Pancreas (tissue), 10 donors: ENCODE results near the gene ST7. TPM values are rescaled to one million over a fixed set of nuclear protein-coding genes. Genes with fewer than 3 reads are reported as not detected.

Experiments
- ATAC-seq, 4 donors: fragments of 200-7000 bp; cut with Tn5 transposase; one replicate each; pipeline versions ENCODE4 v1.8.0 to v1.9.1; 2020; ENCODE audit warnings: mild to moderate bottlenecking in 4 of 4, moderate library complexity in 4 of 4
- DNase-seq, 6 donors: peaks; one replicate each; pipeline ENCODE4 v3.0.0-alpha.2; 2020
- FAIRE-seq: peaks from 2 replicates; lab custom pipeline; 2012; peaks lifted over from hg19 to GRCh38; lab: Jason Lieb, UNC
- H3K27ac ChIP-seq, 4 donors: fragments of 200-600 bp; sonication (generic); 1 replicate in 3 of 4; 2 replicates in 1 of 4; pipeline versions ENCODE4 v1.5.0 to v1.8.0; 2020
- H3K27me3 ChIP-seq, 4 donors: fragments of 200-600 bp; one replicate each; pipeline ENCODE4 v1.8.0; 2021
- H3K36me3 ChIP-seq, 3 donors: fragments of 200-600 bp; sonication (generic) in 1 of 3; one replicate each; pipeline versions ENCODE4 v1.5.0 to v1.8.0; 2020 to 2021
- H3K4me1 ChIP-seq, 3 donors: fragments of 200-600 bp; one replicate each; pipeline ENCODE4 v1.8.0; 2021
- H3K4me3 ChIP-seq, 4 donors: fragments of 200-600 bp; sonication (generic) in 2 of 4; one replicate each; pipeline versions ENCODE4 v1.5.0 to v1.8.0; 2020 to 2021
- H3K9me3 ChIP-seq, 4 donors: fragments of 200-600 bp; one replicate each; pipeline ENCODE4 v1.8.0; 2021
- CTCF ChIP-seq, 4 donors: fragments of 200-600 bp; sonication (generic) in 3 of 4; IDR thresholded peaks; one replicate each; pipeline versions ENCODE4 v1.5.0 to v1.8.0; 2021; ENCODE audit warnings: antibody characterized with exemption in 4 of 4
- WGBS, 2 donors: extraction: QIAGEN DNeasy Blood & Tissue Kit; methylation state at CpG; one replicate each; pipeline ENCODE4 v1.1.7; 2013; 5-methylcytosine and 5-hydroxymethylcytosine counted together
- intact Hi-C, 3 donors: fragments of 100-400 bp; cut with DNase I; formaldehyde crosslinking; loops; one replicate each; pipeline versions ENCODE4 v1.11.1 to v1.14.2; 2022
- polyA plus RNA-seq, 2 donors: library from polyadenylated mRNA; stranded (reverse); fragments of 200-250 nt; gene quantifications; one replicate each; pipeline ENCODE4 v1.2.3, GENCODE V29; 2013
- total RNA-seq, 6 donors: library from RNA; stranded (reverse); fragmentation: NEBNext Ultra II Directional in 4 of 6; extraction: Animal tissue kit (Norgen Biotek cat#: 25700) in 4 of 6; gene quantifications; one replicate each; pipeline versions ENCODE4 v1.2.1 to v1.2.4, GENCODE V29; 2021 to 2023
- donor health status: healthy with polysubstance abuse.
- donor health status: DM: no; HTN: no; CAD: no; lungs with moderate emphysema.
- donor health status: DM: no; HTN: no; CAD: no.
- donor health status: control.
- donor health status: control.
- donor health status: Bipolar disorder and iron deficiency.
- donor health status: DM: yes; HTN: yes; CAD: no.
- donor health status: DM: no; HTN: no; CAD: no.
- donor health status: DM: no; HTN: no; CAD: no.
- donor health status: DM: yes; HTN: yes; CAD: no.

ST7 gene
- total and polyA plus RNA-seq, 8 donors = 8.2 to 20.2 (median 17.1) TPM

DNA sequence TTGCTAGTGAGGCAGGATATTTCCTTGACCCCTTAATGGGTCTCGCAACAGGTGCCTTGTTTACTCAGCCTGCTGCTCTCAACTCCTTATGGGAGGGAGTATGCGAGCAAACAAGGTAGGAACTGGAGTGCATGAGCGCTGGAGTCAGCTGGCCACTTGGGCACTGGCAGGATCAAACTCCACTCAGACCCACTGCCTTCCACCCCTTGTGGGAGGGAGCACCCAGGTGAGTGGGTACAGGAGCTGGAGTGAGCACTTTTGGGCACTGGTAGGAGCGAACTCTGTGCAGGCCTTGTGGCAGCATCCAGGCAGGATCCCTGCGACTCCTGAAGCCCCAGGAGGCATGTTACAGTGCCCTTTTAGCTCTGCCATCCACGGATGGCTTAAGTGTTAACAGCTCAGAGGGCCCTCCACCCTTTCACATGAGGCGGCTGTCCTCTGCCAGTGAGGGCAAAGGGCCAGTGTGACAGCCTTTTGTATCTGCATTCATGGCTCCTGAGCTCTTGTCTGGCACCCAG lies 123.2 kb downstream of the ST7 start:
- no peak for TF ChIP-seq CTCF (IDR thresholded peaks at IDR 0.05)
- ATAC-seq = peak in 2 of 4 donors; percentile 2 to 13
- intact Hi-C loops = no loop called here
- Histone ChIP-seq H3K4me3 (no peak overlapping the region), H3K4me1 (peaks cover 4 to 34% (median 30%) of the 10 kb centered on the region in 3 donors), H3K9me3 (no peaks in the 10 kb centered on the region), H3K27me3 (no peaks in the 10 kb centered on the region), H3K27ac (no peak overlapping the region), H3K36me3 (no peaks in the 10 kb centered on the region)
- no peak for FAIRE-seq
- no peak for DNase-seq
- 45 to 54% methylated on average over 7 of the region's 7 CpGs for WGBS, 2 donors

GRCh38 chr7:117077658-117078057 lies 124.4 kb downstream of the ST7 start:
- Histone ChIP-seq H3K27ac (no peak overlapping the region), H3K9me3 (no peaks in the 10 kb centered on the region), H3K36me3 (no peaks in the 10 kb centered on the region), H3K4me1 (peaks cover 4 to 30% (median 20%) of the 10 kb centered on the region in 3 donors), H3K4me3 (no peak overlapping the region), H3K27me3 (no peaks in the 10 kb centered on the region)
- ATAC-seq (peak in 3 of 4 donors; percentile 8 to 42 (median 23)), DNase-seq (no peak), FAIRE-seq (no peak)
- intact Hi-C loops = no loop called here
- no peak for TF ChIP-seq CTCF (IDR thresholded peaks at IDR 0.05)

DNA sequence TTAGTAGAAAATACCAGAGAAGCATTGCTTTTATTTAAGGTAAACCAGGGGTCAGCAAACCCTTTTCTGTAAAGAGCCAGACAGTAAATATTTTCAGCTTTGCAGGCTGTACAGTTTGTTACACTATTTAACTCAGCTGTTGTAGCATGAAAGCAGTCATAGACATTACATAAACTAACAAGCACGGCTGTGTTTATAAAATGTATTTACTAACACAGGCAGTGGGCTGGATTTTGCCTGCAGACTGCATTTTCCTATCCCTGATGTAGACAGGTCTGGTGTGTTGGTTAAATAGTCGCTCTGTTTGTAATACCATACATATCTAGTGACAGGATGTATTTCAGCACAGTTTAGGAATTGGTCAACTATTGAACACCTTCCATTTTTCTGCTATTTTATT lies 129.3 kb downstream of the ST7 start:
- no peak for FAIRE-seq
- Histone ChIP-seq H3K27me3 (no peaks in the 10 kb centered on the region), H3K9me3 (no peaks in the 10 kb centered on the region), H3K4me3 (no peak overlapping the region), H3K27ac (no peak overlapping the region), H3K4me1 (peaks cover 10 to 29% (median 18%) of the 10 kb centered on the region in 3 donors), H3K36me3 (no peaks in the 10 kb centered on the region)
- intact Hi-C loops = no loop called here
- WGBS, 2 donors = 53 to 61% methylated on average over 2 of the region's 2 CpGs
- no peak for DNase-seq
- no peak for ATAC-seq
- no peak for TF ChIP-seq CTCF (IDR thresholded peaks at IDR 0.05)

- no peaks in the 10 kb centered on the region for H3K27me3 ChIP-seq
- ATAC-seq (peak; percentile 81 to 89 (median 88)), DNase-seq (peak in 3 of 6 donors; percentile 26 to 37 (median 32)), FAIRE-seq (no peak)
- no peak overlapping the region for H3K4me3 ChIP-seq
- no peaks in the 10 kb centered on the region for H3K9me3 ChIP-seq
- no peaks in the 10 kb centered on the region for H3K36me3 ChIP-seq
- TF ChIP-seq CTCF (IDR thresholded peaks at IDR 0.05) = no peak
- no peak overlapping the region for H3K27ac ChIP-seq
- H3K4me1 ChIP-seq = peaks cover 10 to 20% (median 11%) of the 10 kb centered on the region in 3 donors
- intact Hi-C loops = no loop called here
- 30 to 31% methylated on average over 2 of the region's 2 CpGs for WGBS, 2 donors
These were observed 130.3 kb downstream of the ST7 start for GRCh38 chr7:117083648-117084047.

DNA sequence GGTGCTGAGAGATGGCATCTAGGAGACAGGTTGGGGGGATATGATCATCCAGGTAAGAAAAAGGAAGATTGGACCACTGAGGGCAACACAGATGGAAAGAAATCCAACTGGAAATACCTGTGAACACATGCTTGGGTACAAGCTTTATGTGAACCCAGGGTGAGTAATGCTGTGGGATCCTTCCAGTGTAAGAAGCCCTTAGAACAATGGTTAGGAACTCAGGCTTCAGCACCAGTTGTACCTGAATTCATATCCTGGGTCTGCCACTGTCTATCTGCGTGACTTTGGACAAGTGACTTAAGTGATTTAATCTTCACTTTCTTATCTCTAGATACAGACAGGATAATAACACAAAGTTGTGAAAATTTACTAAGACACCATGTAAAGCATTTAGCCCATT lies 131.0 kb downstream of the ST7 start:
- WGBS, 2 donors = 82 to 83% methylated on average over 1 of the region's 1 CpG
- no peak overlapping the region for H3K27ac ChIP-seq
- intact Hi-C loops = no loop called here
- FAIRE-seq = no peak
- H3K9me3 ChIP-seq = no peaks in the 10 kb centered on the region
- peaks cover 10 to 20% (median 11%) of the 10 kb centered on the region in 3 donors for H3K4me1 ChIP-seq
- H3K4me3 ChIP-seq = no peak overlapping the region
- no peaks in the 10 kb centered on the region for H3K36me3 ChIP-seq
- peak; percentile 24 to 46 (median 40) for ATAC-seq
- DNase-seq = no peak
- H3K27me3 ChIP-seq = no peaks in the 10 kb centered on the region
- TF ChIP-seq CTCF (IDR thresholded peaks at IDR 0.05) = no peak
